ENCODE measurements around the gene OR8B2. TPM values are rescaled to one million over a fixed set of nuclear protein-coding genes. Genes with fewer than 3 reads are reported as not detected.

Gene OR8B2
- total and polyA plus RNA-seq, 12 donors, result not detected

GRCh38 chr11:124376280-124376679 lies 8.0 kb downstream of the OR8B2 start:
- WGBS, 2 donors, result 76 to 79% methylated on average over 3 of the region's 3 CpGs
- intact Hi-C loops (cut with DNase I), result no loop called here

GRCh38 chr11:124359566-124359965 lies 24.7 kb downstream of the OR8B2 start:
- H3K36me3 ChIP-seq, result no peaks in the 10 kb centered on the region
- DNase-seq (no peak), ATAC-seq (no peak)
- no peak overlapping the region for H3K4me3 ChIP-seq
- H3K27me3 ChIP-seq, result peaks cover 0 to 5% (median 0%) of the 10 kb centered on the region in 7 donors
- no peak for TF ChIP-seq CTCF (IDR thresholded peaks at IDR 0.05)
- H3K4me1 ChIP-seq, result no peaks in the 10 kb centered on the region
- H3K9me3 ChIP-seq, result no peaks in the 10 kb centered on the region
- H3K27ac ChIP-seq, result no peak overlapping the region
- WGBS, 2 donors, result 31 to 32% methylated on average over 2 of the region's 2 CpGs
- intact Hi-C loops (cut with DNase I), result no loop called here

More at GRCh38 chr11:124376280-124376679, 8.0 kb downstream of the OR8B2 start:
- H3K9me3 ChIP-seq, result peaks cover 0 to 9% (median 0%) of the 10 kb centered on the region in 11 donors
- no peak overlapping the region for H3K4me3 ChIP-seq
- no peaks in the 10 kb centered on the region for H3K4me1 ChIP-seq
- DNase-seq, result no peak
- TF ChIP-seq CTCF (IDR thresholded peaks at IDR 0.05), result no peak
- no peaks in the 10 kb centered on the region for H3K36me3 ChIP-seq
- peaks cover 0 to 5% (median 0%) of the 10 kb centered on the region in 7 donors for H3K27me3 ChIP-seq
- H3K27ac ChIP-seq, result no peak overlapping the region
- no peak for ATAC-seq

- Histone ChIP-seq H3K9me3 (peaks cover 0 to 24% (median 4%) of the 10 kb centered on the region in 11 donors), H3K4me1 (no peaks in the 10 kb centered on the region), H3K4me3 (no peak overlapping the region), H3K27ac (no peak overlapping the region), H3K27me3 (no peaks in the 10 kb centered on the region), H3K36me3 (no peaks in the 10 kb centered on the region)
- intact Hi-C loops (cut with DNase I), result no loop called here
- ATAC-seq (no peak), DNase-seq (no peak)
- TF ChIP-seq CTCF (IDR thresholded peaks at IDR 0.05), result no peak
- 26 to 40% methylated on average over 3 of the region's 3 CpGs for WGBS, 2 donors
Measured at GRCh38 chr11:124346311-124346955, 37.9 kb downstream of the OR8B2 start.

- H3K27me3 ChIP-seq, result no peaks in the 10 kb centered on the region
- 69 to 70% methylated on average over 5 of the region's 5 CpGs for WGBS, 2 donors
- no peak for ATAC-seq
- H3K4me3 ChIP-seq, result no peak overlapping the region
- no peak overlapping the region for H3K27ac ChIP-seq
- intact Hi-C loops (cut with DNase I), result no loop called here
- peaks cover 0 to 16% (median 2%) of the 10 kb centered on the region in 11 donors for H3K9me3 ChIP-seq
- no peak for DNase-seq
- H3K4me1 ChIP-seq, result no peaks in the 10 kb centered on the region
- no peak for TF ChIP-seq CTCF (IDR thresholded peaks at IDR 0.05)
- H3K36me3 ChIP-seq, result no peaks in the 10 kb centered on the region
Measured at GRCh38 chr11:124344346-124344745, 40.0 kb downstream of the OR8B2 start.

Measured in heart right ventricle (tissue), 16 donors.